ENCODE data around the gene ZFP42. TPM values are rescaled to one million over a fixed set of nuclear protein-coding genes. Genes with fewer than 3 reads are reported as not detected.

The ZFP42 gene
- total and polyA plus RNA-seq, 2 of the 8 experiments (the other 6 are each of a cell fraction or from before 2014, with no cell fraction given), result 69.4 to 188 TPM

- peak in 1 of 2 experiments; percentile 86 for DNase-seq (ENCODE audit: low read depth in 1 of 2, low spot score in 2 of 2)
- H3K4ac ChIP-seq (replicated peaks; ENCODE audit: insufficient read length, low read depth, low read length), result no peak overlapping the region
- H2AK5ac ChIP-seq (ENCODE audit: low read depth, low read length), result no peak overlapping the region
- no peak overlapping the region for H4K5ac ChIP-seq (ENCODE audit: insufficient read length, low read depth, low read length)
- H3K79me2 ChIP-seq (ENCODE audit: control insufficient read depth in 1 of 2, insufficient read depth in 2 of 2, low read length in 2 of 2), result peaks cover 19 to 33% of the 10 kb centered on the region in 2 experiments
- no peak overlapping the region; the same call in 1 of the 2 replicates for H2BK12ac ChIP-seq (ENCODE audit: low read depth, low read length)
- H3K56ac ChIP-seq (replicated peaks; ENCODE audit: insufficient read length, low read depth, low read length), result no peak overlapping the region
- H3K4me1 ChIP-seq (replicated peaks in 1 of 4; ENCODE audit: control insufficient read depth in 3 of 4, insufficient read depth in 4 of 4, low read length in 3 of 4), result peaks cover 0 to 12% (median 5%) of the 10 kb centered on the region in 4 experiments; a peak in 5 of 7 replicates
- H3K79me1 ChIP-seq (ENCODE audit: low read depth, low read length), result no peaks in the 10 kb centered on the region
- POLR2A ChIA-PET (ENCODE audit: partially characterized antibody), result interaction anchor here (1.0 to 18.1 kb wide), 5 partner anchors 9 to 464 kb away, joined by 3 to 228 read pairs (median 7); no protein-coding TSS in a partner anchor
- no peak overlapping the region for H3K14ac ChIP-seq (ENCODE audit: insufficient read length)
- H4K8ac ChIP-seq (ENCODE audit: extremely low read depth, insufficient read depth, low read length), result no peak overlapping the region
- H3K36me3 ChIP-seq (ENCODE audit: control insufficient read depth in 2 of 4, insufficient read depth in 4 of 4, low read length in 3 of 4), result peaks cover 3 to 20% (median 5%) of the 10 kb centered on the region in 4 experiments; a peak in 6 of 8 replicates
- H3K9ac ChIP-seq (replicated peaks in 1 of 4; ENCODE audit: extremely low read depth in 1 of 4, low read depth in 3 of 4, low read length in 3 of 4), result no peak overlapping the region
- H2AFZ ChIP-seq (ENCODE audit: low read length), result peak overlapping the region; percentile 45; the same call in 1 of the 2 replicates
- peak; percentile 88 for FAIRE-seq
- no peak overlapping the region for H3K4me2 ChIP-seq (ENCODE audit: insufficient read depth in 1 of 2, low read depth in 2 of 2, low read length in 2 of 2)
- no peak overlapping the region for H4K91ac ChIP-seq (replicated peaks; ENCODE audit: insufficient read length, low read length)
- no peak overlapping the region for H2BK5ac ChIP-seq (ENCODE audit: low read depth, low read length)
- H3K23me2 ChIP-seq (ENCODE audit: low read depth, low read length), result peaks cover 11% of the 10 kb centered on the region
- CTCF ChIA-PET (ENCODE audit: partially characterized antibody), result interaction anchor here (0.6 to 2.7 kb wide), 22 partner anchors 16 to 1357 kb away, joined by 3 to 11 read pairs (median 3); partner anchors contain the start of gene TRIML2
- no peak overlapping the region for H2BK20ac ChIP-seq (ENCODE audit: low read length)
- no peak overlapping the region for H3K23ac ChIP-seq (ENCODE audit: insufficient read length)
- no peak overlapping the region for H3K4me3 ChIP-seq (ENCODE audit: extremely low read depth in 1 of 4, insufficient read depth in 2 of 4, low read depth in 3 of 4, low read length in 4 of 4)
- no peak overlapping the region for H2BK120ac ChIP-seq (replicated peaks; ENCODE audit: low read depth, low read length)
- H3K27me3 ChIP-seq (replicated peaks in 1 of 4; ENCODE audit: control insufficient read depth in 3 of 4, extremely low read depth in 1 of 4, insufficient read depth in 3 of 4, low read length in 3 of 4), result no peaks in the 10 kb centered on the region
- no peak overlapping the region for H2BK15ac ChIP-seq (ENCODE audit: low read length)
- H4K20me1 ChIP-seq (replicated peaks in 1 of 2; ENCODE audit: control insufficient read depth in 1 of 2, insufficient read depth in 2 of 2, low read length in 2 of 2), result peaks cover 8 to 11% of the 10 kb centered on the region in 2 experiments
- no peak overlapping the region for H3K27ac ChIP-seq (ENCODE audit: low read depth, low read length)
- 33% methylated on average over 6 of the region's 6 CpGs; no CpG with 5 or more reads in 1 of the 2 experiments for WGBS, 2 experiments (ENCODE audit: extremely low coverage in 1 of 2, insufficient coverage in 1 of 2, insufficient read length in 1 of 2, insufficient replicate concordance in 2 of 2, low coverage in 1 of 2, low lambda C conversion rate in 2 of 2, missing lambda C conversion rate in 1 of 2)
- peaks cover 0 to 5% of the 10 kb centered on the region in 2 experiments; a peak in 1 of 4 replicates for H3K9me3 ChIP-seq (ENCODE audit: insufficient read depth in 2 of 2, low read depth in 1 of 2, low read length in 1 of 2)
- peak overlapping the region; percentile 62; the same call in 1 of the 2 replicates for H3K18ac ChIP-seq (ENCODE audit: extremely low read depth, low read length)
- TF ChIP-seq NRF1 (IDR thresholded peaks at IDR 0.05; ENCODE audit: low read depth, low read length) (no peak), TAF1 (IDR thresholded peaks at IDR 0.05; ENCODE audit: low read depth, low read length) (no peak), NANOG (IDR thresholded peaks at IDR 0.05; ENCODE audit: insufficient read depth, low read depth, low read length, poor library complexity, severe bottlenecking) (no peak), POU5F1 (IDR thresholded peaks at IDR 0.05; ENCODE audit: low read depth, low read length) (no peak), RNF2 (IDR thresholded peaks at IDR 0.05; ENCODE audit: borderline replicate concordance, low read depth, low read length, missing control alignments, poor library complexity, severe bottlenecking) (no peak), KDM1A (IDR thresholded peaks at IDR 0.05; ENCODE audit: borderline replicate concordance, low read length) (no peak), ATF3 (IDR thresholded peaks at IDR 0.05; ENCODE audit: insufficient read depth, low read depth, low read length) (no peak), EGR1 (IDR thresholded peaks at IDR 0.05; ENCODE audit: borderline replicate concordance, low read depth, low read length) (no peak)
- TF ChIP-seq, protein P1, sequence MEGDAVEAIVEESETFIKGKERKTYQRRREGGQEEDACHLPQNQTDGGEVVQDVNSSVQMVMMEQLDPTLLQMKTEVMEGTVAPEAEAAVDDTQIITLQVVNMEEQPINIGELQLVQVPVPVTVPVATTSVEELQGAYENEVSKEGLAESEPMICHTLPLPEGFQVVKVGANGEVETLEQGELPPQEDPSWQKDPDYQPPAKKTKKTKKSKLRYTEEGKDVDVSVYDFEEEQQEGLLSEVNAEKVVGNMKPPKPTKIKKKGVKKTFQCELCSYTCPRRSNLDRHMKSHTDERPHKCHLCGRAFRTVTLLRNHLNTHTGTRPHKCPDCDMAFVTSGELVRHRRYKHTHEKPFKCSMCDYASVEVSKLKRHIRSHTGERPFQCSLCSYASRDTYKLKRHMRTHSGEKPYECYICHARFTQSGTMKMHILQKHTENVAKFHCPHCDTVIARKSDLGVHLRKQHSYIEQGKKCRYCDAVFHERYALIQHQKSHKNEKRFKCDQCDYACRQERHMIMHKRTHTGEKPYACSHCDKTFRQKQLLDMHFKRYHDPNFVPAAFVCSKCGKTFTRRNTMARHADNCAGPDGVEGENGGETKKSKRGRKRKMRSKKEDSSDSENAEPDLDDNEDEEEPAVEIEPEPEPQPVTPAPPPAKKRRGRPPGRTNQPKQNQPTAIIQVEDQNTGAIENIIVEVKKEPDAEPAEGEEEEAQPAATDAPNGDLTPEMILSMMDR (IDR thresholded peaks at IDR 0.05; ENCODE audit: control extremely low read depth in 1 of 3, insufficient read depth in 1 of 3, low read depth in 1 of 3, low read length in 3 of 3), result peak in 2 of 3 experiments; percentile 48 to 59; a peak in 2 of 4 replicates
These were observed 1.7 kb upstream of the ZFP42 start for GRCh38 chr4:187993827-187994226.
